Forelimb muscle (tissue), 1 donor: ENCODE data around the gene ROR2. TPM values are rescaled to one million over a fixed set of nuclear protein-coding genes. Genes with fewer than 3 reads are reported as not detected.

Experiments used
- DNase-seq: peaks from one replicate; pipeline ENCODE4 v3.0.0-alpha.2; 2013; ENCODE audit warnings: low read depth
- polyA plus RNA-seq: library from polyadenylated mRNA; unstranded; fragments of 120-200 nt; gene quantifications from one replicate; pipeline ENCODE4 v1.2.1, GENCODE V29; 2013; ENCODE audit not compliant: insufficient read length

The ROR2 gene
- polyA plus RNA-seq, 1 donor: 2.7 TPM

DNA sequence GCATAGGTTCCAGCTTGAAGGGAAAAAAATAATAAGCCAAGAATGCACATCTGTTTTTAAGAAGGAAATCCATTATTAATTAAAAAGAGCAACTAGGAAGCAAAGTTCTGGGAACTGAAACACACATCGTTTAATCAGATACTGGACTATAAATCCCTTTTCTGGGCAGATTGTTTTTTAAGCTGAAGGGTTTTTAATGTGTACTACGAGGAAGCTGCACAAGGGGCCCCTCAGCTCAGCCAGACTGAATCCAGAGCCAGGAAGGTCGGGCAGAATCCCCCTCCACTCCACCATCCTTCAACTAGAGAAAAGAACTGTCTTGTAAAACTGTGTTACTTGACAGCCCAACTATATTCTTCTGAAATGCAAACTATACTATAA is 49.2 kb downstream of the ROR2 start:
- no peak for DNase-seq

DNA sequence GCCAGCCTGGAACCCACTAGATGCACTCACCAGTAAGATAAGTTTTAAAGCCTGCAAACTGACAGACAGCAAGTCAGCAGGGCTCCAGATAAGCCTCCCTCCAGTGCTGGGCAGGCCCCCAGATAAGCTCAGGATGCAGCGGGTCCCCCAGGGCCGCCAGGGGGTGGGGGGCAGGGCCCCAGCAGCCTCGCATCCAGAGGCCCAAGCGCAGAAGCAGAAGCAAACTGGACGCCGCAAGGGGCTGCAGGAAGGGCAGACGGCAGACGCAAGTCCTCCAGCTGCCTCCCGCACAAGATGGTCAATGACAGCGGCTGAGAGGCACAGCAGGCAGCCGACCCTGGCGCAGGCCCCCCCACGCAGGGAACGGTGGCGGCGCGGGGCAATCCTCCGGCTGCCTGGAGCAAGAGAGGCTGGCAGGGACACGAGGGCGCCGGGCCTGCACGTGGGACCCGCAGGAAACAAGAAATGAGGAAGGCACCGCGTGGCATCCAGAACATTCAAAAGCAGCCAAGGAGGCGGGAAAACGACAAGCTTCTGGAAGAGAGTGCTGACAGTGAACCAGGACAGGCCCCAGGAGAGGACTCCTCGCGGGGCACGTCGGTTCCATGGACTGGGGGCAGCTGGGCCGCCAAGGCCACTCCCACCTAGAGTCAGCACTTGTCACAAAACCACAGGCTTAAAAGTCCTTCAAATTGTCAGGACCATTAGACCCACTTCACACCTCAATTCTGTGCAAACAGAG is 49.8 kb downstream of the ROR2 start:
- no peak for DNase-seq

- DNase-seq: no peak
Measured at GRCh38 chr9:91899594-91899993, 50.4 kb downstream of the ROR2 start.

- DNase-seq: no peak
Measured at GRCh38 chr9:91899219-91899563, 50.8 kb downstream of the ROR2 start.

GRCh38 chr9:91898451-91899218 is 51.4 kb downstream of the ROR2 start:
- DNase-seq: no peak

GRCh38 chr9:91897201-91897600 is 52.8 kb downstream of the ROR2 start:
- no peak for DNase-seq

GRCh38 chr9:91896513-91897121 is 53.4 kb downstream of the ROR2 start:
- no peak for DNase-seq

DNA sequence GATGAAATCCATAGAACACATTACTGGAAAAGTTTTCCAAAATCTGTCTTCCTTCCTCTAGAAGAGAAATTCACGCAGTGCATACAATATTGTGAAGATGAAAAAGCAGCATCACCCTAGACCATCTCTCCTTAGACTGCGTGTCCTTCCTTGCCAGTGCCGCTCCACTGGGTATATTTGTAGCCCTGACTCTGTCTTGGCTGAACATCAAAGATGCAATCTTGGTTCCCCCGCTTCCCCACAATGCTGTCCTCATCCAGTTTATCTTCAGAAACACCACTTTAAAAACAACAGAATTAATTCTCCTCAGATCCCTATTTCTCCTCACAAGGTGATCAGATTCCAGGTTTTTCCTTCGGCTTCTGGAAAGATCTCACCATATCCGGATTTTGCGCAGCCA is 53.9 kb downstream of the ROR2 start:
- no peak for DNase-seq

DNA sequence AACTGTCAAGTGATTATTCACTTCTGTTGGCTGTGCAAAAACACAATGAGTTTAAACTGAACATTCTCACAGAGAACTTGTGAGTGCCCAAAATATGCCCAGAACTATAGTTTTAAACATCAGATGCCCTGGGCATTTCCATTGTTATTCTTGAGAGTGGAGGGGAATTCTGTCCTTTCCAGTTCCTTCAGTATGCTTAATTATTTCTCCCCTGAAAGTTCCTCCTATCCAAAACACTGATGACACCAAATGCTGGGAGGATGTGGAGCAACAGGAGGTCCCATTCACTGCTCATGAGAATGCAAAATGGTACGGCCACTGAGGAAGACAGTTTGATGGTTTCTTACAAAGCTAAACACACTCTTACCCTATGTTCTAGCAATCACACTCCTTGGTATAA is 55.5 kb downstream of the ROR2 start:
- DNase-seq: no peak

DNA sequence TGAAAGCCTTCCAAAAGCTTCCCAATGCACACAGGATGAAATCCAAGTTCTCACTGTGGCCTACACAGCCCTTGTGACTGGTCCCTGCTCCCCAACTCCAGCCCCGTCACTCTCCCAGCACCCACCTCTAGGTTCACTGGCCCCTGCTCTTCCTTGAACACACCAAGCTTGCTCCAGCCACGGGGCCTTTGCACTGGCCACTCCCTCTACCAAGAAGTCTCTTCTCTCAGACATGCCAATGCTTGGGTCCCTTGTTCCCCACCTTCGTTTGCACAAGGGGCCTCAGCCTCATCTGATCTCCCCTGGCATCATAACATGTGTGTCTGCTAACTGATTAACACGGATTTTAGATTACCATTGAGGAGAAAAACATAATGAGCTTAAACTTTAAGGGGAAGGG is 56.0 kb downstream of the ROR2 start:
- no peak for DNase-seq

DNA sequence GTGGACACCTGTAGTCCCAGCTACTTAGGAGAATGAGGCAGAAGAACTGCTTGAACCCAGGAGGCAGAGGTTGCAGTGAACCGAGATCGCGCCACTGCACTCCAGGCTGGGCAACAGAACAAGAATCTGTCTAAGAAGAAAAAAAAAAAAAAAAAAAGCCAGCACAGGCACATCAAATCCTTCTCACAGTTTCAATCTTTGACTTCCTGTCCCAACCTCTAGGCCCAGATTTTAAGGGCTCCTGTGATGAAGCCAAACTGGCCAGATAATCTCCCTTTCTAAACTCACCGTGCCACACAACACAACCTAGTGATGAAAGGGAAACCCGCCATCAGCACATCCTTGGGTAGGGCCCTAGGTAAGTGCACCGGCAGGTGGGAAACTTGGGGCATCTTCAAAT is 58.1 kb downstream of the ROR2 start:
- DNase-seq: no peak

DNA sequence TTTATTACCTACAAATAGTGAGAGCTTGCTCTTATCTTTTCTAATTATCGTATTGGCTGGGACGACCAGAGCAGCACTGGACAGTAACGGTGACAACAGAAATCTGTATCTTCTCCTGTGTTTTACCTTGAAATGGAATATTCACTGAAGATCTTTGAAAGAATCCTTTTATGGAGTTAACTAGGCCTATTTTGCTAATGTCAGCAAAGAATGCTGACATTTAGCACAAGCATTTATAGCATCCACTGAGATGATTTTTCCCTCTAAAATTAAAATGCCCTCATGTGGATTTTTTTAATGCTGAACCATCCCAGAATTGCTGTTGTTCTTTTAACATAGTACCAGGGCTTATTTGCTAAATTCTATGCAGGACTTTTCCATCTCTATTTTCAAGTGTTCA is 59.4 kb downstream of the ROR2 start:
- DNase-seq: no peak

- DNase-seq: no peak
Measured at GRCh38 chr9:91889161-91889911, 60.7 kb downstream of the ROR2 start.

DNA sequence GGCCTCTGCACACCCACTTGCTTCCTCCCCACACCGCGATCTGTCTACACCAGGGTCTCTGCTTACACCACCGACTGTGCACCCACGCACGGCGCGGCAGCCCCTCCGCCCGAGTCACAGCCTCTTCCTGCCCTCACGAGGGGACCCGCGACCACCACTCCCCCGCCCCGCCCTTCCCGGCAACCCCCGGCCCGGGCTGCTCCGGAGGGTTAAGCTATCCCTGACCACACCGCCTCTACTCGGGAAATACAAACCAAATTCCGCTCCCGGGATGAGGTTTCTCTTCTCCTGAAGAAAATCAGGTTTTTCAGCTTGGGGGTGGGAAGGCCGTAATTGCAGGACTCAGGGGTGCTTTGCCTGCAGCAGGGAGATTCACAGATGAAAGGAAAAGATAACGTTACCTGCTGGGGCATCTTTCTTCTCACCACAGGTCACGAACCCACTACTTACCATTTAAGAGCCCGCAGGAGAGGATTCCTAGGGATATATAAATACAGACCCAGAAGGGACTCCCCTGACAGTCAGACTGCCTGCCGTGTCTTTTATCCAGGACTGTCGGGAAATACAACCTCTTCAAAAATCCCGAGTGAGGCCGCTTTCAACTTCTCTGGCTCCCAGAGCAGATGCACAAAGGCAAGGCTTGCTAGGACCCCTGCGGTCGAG is 63.5 kb downstream of the ROR2 start:
- no peak for DNase-seq

DNA sequence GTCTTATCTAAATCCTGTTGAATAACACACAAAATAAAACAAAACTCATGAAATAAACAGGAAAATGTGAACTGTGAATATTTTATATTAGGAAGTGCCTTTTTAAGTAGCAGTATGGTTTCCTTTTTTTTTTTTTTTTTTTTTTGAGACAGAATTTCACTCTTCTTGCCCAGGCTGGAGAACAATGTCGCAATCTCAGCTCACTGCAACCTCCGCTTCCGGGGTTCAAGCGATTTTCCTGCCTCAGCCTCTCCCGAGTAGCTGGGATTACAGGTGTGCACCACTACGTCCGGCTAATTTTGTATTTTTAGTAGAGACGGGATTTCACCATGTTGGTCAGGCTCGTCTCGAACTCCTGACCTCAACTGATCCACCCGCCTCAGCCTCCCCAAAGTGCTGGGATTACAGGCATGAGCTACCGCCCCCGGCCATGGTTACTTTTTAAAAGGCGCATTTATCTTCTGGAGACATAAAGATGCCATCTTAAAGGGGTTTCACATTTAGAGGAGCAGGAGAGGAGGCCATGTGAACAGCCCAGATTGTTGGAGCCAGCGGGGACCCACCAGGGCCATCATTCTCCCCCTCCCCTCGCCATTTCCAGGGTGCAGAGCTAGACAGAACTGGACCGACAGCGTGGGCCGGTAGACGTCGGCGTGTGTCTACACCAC is 64.1 kb downstream of the ROR2 start:
- DNase-seq: no peak

GRCh38 chr9:91884696-91885687 is 65.0 kb downstream of the ROR2 start:
- DNase-seq: no peak

- no peak for DNase-seq
Measured at GRCh38 chr9:91884153-91884552, 65.9 kb downstream of the ROR2 start.

DNA sequence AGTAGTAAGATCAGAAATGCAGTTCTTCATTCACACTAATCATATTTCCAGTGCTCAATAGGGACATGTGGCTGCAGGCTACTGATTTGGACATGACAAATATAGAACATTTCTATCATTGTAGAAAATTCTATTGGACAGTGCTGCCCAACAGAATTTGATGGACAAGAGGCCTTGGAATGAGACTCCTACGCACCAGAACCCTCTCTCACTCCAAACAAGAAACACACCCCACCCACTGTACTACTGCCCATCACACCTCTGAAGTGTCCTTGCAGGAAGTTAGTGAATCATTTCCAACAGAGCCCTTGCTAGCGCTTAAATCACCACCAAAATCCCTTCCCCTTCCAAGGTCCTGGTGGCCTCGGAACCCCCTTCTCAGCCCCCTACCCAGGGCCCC is 66.5 kb downstream of the ROR2 start:
- no peak for DNase-seq

GRCh38 chr9:91882627-91883026 is 67.4 kb downstream of the ROR2 start:
- DNase-seq: no peak

DNA sequence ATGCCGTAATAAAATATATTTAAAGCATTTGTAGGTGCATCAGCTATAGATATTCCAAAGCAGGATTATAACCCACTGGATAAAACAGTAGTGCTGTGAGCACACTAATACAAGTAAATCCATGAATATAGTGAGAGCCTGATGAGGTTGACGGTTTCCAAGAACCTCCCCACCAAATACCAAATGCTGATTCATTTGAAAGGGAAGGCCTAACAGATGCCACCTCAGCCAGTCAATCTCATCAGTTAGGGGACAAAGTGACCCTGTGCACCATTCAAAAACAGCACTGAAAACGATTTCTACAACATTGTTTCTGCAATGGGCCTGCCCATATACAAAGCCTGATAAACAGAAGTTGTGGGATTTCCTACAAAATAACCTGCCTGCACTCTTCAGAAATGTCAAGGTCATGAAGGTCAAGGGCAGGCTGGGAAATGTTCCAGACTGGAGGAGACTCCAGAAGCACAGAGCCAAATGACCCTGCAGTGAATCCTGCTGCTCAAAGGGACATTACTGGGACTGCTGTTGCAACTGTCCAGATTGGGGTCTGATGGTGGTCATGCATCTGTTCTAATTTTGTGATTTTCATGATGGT is 69.6 kb downstream of the ROR2 start:
- DNase-seq: no peak
